Stimulated activated CD4-positive, alpha-beta T cell treated with anti-CD3 and anti-CD28 coated beads, Interleukin-12 subunit alpha, Interleukin-12 subunit beta, amount 100 ng/mL, for 48 hours (primary cell): ENCODE measurements around the gene BCO1.

Experiments
- DNase-seq, 3 donors: peaks; one replicate each; pipeline ENCODE4 v3.0.0-alpha.2; 2020; ENCODE audit warnings: low read depth in 2 of 3, low spot score in 1 of 3

Gene BCO1

DNA sequence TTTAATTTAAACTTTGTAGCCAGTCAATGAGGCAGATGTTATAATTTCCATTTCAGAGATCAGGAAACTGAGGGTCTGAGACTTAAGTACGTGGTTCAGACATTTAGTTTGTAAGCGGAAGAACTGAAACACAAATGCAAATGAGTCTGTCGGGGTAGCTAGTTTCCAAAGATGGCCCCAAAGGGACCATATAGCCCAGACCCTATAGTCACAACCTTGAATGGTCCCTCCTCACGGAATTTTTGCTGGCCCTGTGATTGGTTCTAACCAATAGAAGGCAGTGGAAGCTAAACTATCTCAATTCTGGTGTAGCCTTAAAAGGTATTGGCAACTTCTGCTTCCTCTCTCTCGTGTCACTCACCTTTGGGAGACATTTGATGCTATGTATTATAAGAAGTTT, 7.5 kb upstream of the BCO1 start:
- no peak for DNase-seq

GRCh38 chr16:81232740-81233367, 5.6 kb upstream of the BCO1 start:
- no peak for DNase-seq

GRCh38 chr16:81237282-81237681, 1.2 kb upstream of the BCO1 start:
- DNase-seq = no peak

- DNase-seq = no peak
Measured at GRCh38 chr16:81237942-81238295, 570 bp upstream of the BCO1 start.

DNA sequence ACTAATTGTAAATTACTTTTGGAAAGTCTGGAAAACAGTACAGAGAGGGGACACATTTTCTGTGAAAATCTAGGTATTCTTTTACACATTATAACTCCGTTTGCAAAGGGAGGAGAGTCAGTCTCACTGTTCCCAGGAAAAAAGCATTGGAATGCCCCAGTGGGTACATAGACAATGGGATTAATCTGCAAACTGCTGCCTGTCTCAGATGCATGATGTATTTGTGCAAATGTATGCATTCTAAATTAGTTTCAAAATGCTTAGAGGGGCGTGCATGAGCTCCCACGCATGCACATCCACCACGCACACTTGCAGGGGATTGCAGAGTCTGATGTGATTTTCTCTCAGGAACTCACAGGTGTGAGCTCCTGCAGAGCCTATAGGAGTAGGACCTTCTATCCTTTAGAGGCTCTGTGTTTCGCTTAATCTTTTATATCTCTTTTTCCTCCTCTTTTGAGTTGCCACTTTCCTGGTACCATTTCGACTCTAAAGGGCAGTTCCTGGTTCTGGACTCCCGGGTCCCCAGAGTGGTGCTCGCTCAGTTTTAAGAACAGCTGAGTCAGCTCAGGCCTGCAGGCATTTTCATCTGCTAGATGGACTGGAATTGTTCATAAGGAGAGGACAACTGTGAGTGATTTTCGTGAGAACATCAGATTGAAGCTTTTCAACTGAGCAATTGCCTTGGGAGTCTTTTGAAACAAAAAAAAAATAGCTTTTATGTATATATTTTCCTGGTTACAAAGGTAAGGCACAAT, 1.1 kb downstream of the BCO1 start:
- DNase-seq = no peak

DNA sequence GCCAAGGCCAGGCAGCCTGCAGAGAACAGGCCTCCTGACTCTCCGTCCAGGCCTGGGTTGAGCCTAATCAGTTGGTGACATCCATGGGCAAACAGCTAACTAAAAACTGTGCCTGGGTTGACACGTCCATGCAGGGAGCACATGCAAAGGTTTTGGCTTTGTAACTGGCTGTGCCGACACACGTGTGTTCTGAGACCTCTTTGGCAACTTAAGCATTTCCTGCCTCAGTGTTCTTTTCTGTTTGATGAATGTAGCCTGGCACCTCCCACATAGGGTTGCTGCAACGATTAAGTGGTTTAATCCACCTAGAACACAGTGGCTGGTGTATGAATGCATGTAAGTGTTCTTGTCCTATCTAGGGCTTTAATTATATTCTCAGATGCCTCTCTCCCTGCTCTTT, 3.2 kb downstream of the BCO1 start:
- no peak for DNase-seq

DNA sequence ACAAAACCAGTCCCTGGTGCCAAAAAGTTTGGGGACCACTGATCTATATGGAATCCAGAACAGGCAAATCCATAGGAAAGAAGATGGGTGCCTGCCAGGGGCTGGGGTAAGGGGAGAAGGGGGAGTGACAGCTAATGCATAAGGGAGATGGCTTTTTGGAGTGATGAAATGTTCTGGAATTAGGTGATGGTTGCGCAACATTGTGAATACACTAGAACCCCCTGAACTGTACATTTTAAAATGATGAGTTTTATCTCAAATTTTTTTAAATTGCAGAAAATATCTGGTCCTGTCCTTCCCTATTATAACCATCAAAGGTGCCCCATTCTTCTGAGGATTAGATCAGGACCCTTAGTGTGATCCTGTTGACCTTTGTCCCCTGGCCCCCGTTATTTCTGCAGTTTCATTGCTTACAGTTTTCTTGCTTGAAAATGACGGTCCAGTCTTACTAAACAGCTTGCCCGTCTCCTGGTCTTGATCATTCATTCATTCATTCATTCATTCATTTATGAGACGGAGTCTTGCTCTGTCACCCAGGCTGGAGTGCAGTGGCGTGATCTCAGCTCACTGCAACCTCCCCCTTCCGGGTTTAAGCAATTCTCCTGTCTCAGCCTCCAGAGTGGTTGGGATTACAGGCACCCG, 4.6 kb downstream of the BCO1 start:
- DNase-seq = no peak

GRCh38 chr16:81243942-81244341, 5.5 kb downstream of the BCO1 start:
- no peak for DNase-seq

DNA sequence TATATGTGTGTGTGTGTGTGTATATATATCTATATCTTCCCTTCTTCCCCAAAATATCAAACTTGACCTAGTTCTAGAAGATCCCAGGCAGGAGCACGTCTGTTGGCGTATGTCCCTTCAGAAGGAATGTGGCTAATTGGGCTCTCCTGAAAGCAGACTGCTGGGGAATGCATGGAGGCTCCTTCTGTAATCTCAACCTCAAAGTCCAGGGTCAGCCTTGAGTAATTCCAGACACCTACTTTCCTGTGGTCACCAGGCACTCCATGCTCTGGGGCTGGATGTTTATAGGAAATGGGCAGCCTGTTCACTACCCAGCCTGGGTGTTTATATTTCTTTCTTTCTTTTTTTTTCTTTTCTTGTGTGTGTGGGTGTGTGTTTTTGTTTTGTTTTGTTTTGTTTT, 13.4 kb downstream of the BCO1 start:
- no peak for DNase-seq

DNA sequence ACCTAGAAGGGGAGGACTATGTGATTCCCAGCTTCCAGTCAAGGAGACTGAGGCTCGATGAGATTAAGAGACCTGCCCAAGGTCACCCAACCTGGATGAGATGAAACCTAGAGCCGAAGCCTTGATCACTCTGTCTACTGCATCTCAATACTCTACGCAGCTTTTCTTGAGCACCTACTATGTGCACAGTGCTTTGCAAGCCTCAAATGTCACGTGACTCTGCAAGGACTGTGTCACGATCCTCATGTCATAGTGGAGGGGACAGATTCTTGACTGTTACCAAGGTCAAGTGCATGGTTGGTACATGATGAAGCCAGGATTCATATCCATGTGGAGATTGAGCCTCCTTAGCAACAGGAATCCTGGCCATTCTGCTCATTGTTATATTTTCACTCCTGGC, 14.7 kb downstream of the BCO1 start:
- no peak for DNase-seq

DNA sequence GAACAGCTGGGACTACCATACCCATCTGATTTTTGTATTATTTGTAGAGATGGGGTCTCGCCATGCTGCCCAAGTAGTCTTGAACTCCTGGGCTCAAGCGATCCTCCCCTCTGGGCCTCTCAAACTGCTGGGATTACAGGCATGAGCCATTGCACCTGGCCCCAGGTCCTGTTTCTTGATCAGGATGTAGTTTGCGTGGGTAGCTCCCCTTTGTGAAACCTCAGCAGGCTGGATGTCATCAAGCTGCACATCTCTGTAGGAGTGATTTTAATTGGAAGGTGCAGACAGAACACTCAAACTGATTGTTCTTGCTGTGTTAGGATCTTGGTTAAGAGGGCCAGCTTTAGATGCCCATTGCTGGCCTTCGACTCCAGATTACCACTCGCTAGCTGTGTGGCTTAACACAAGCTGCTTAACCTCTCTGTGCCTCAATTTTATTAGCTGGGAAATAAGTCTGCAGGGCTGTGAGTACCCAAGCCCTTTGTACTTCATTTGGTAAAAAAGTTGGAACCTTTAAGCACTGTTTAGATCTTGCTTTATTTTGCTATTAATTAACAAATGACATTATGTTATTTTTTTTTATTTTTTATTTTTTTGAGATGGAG, 16.5 kb downstream of the BCO1 start:
- DNase-seq = no peak

DNA sequence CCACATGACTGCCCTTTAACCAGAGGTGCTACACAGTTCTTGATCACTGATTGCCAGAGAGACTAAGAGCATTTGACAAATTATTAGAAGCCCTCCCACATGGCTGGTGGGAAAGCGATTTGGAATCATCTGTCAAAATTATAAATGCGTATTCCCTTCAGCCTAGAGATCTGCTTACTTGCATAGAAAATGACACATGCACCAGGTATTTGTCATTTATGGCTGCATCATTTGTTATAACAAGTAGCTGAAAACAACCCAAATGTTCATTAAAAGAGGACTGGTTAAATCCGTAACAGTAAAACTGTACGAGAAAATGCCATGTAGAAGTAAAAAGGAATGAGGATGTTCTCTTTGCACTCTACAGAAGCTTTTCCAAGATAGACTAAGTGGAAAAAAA, 21.4 kb downstream of the BCO1 start:
- no peak for DNase-seq

DNA sequence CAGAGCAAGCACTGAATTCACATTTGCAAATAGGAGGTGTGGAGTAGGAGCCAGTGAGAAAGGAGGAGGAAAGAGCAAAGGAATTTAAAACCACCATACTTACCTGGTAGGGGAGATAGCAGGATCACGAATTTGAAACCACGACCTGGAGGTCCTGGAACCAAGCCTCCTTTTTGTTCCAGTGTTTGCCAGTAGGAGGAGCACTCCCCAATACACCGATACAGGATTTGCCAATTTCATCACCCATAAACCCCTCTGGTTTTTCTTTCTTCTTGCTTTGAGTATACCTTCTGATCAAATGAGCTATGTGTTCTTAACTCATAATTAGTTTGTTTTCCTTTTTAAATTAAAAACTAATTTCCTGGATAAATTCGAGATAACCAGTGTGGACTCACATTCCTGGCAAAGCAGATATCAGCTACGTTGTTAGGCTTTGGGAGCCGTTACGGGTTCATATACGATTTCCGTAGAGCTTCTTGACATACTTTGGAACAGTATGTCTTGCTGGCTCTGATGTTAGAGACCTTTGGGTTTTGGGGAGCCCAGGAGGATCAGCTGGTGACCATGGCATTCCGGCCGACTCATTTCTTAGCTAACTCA, 22.7 kb downstream of the BCO1 start:
- DNase-seq = peak in 2 of 3 donors; percentile 14 to 44

GRCh38 chr16:81263470-81264220, 25.2 kb downstream of the BCO1 start:
- no peak for DNase-seq

DNA sequence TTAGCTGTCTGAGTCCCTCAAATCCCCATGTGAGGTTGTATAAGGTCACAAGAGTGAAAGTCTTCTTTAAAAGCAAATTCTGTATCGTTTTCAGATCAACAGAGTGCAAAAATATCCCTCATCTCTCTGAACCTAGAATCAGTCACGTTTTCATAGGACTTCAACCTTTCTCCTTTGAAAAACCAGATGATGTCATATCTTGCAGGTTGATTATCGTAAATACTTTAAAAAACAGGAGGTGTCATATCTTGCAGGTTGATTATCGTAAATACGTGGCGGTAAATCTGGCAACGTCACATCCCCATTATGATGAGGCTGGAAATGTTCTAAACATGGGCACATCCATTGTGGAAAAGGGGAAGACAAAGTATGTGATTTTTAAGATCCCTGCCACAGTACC, 25.9 kb downstream of the BCO1 start:
- no peak for DNase-seq

GRCh38 chr16:81265052-81265451, 26.6 kb downstream of the BCO1 start:
- DNase-seq = no peak

GRCh38 chr16:81265658-81266451, 27.4 kb downstream of the BCO1 start:
- no peak for DNase-seq

GRCh38 chr16:81266680-81267095, 28.2 kb downstream of the BCO1 start:
- DNase-seq = peak in 2 of 3 donors; percentile 1

DNA sequence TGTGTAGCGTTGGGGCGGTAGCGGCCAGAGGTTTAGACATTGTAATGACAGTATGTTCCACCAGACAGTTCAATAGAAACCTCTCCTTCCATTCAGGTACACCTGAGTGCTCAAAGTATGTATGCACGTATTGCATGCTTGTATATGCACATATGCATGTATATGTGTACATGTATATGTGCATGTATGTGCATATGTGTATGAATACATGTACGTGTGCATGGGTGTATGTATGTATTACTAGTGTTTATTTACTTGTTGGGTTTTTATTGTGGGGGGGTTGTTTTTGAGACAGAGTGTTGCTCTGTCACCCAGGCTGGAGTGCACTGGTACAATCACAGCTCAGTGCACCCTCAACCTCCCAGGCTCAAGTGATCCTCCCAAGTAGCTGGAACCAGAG, 30.0 kb downstream of the BCO1 start:
- DNase-seq = no peak

- DNase-seq = no peak
Measured at GRCh38 chr16:81273223-81273950, 34.9 kb downstream of the BCO1 start.
